22Rv1 (cell line): ENCODE data around the gene PIK3R6.

Experiments used
- H3K27ac ChIP-seq: fragments of 450-650 bp; 2 replicates; pipeline ENCODE4 v1.5.1; 2017
- ZFX ChIP-seq: fragments of 450-650 bp; IDR thresholded peaks from 2 replicates; pipeline ENCODE4 v1.6.1; 2017; ENCODE audit warnings: antibody characterized with exemption, borderline replicate concordance
- TF ChIP-seq, protein P1 (sequence below): fragments of 450-650 bp; IDR thresholded peaks from 2 replicates; pipeline ENCODE4 v1.5.1; 2017; ENCODE audit warnings: mild to moderate bottlenecking

PIK3R6 gene

DNA sequence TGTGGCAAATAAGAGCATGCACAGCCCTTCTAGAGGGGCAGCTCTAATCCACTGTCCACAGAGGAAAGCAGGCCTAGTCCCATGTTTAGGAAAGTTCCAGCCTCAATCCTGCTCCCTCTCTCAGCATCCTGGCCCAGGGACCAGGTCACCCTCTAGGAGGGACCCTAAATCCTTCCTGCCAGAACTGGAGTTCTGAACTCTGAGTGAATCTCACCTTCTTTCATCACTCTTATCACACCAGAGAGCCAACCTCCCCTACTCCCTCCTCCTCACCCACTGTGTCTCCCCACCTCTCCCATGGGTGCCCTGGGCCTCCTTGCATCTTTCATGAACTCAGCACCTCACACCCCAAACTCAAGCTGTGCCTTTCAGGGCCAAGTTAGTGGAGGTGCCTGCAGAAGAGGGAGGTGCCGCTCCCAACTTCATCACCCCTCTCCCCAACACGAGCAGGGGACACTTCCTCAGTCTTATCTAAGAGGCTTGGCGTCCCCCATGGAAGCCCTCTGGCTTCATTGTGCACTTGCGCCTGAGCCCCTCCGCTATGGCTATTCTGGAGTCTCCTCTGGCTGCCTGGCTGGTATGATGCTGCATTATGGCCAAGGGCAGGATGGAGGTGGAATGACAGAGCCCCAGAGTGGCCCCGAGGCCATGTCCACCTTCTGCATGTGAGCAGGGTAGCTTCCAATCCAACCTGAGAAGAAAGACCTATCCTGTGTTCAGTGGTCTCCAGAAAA lies 31.7 kb downstream of the PIK3R6 start:
- no peak overlapping the region for H3K27ac ChIP-seq
- TF ChIP-seq, protein P1, sequence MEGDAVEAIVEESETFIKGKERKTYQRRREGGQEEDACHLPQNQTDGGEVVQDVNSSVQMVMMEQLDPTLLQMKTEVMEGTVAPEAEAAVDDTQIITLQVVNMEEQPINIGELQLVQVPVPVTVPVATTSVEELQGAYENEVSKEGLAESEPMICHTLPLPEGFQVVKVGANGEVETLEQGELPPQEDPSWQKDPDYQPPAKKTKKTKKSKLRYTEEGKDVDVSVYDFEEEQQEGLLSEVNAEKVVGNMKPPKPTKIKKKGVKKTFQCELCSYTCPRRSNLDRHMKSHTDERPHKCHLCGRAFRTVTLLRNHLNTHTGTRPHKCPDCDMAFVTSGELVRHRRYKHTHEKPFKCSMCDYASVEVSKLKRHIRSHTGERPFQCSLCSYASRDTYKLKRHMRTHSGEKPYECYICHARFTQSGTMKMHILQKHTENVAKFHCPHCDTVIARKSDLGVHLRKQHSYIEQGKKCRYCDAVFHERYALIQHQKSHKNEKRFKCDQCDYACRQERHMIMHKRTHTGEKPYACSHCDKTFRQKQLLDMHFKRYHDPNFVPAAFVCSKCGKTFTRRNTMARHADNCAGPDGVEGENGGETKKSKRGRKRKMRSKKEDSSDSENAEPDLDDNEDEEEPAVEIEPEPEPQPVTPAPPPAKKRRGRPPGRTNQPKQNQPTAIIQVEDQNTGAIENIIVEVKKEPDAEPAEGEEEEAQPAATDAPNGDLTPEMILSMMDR, result no peak
- no peak for TF ChIP-seq ZFX

DNA sequence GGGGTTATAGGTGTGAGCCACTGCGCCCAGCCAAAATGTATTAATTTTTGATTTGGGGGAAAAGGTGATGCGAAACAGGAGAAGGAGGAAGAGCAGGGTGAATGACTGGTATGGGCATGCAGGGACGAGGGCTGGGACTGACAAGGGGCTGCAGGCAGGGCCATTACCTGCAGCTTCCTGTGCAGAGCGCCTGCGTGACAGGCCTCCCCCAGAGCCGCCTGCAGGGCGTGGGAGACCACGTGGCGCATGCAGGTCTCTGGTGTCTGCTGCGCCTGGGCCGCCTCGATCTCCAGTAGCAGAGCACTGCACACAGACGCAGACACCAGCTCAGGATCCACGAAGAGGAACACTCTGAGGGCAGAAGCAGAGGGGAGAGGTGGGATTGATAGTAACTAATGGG lies 32.4 kb downstream of the PIK3R6 start:
- TF ChIP-seq, protein P1, result no peak
- no peak for TF ChIP-seq ZFX
- H3K27ac ChIP-seq, result no peak overlapping the region

DNA sequence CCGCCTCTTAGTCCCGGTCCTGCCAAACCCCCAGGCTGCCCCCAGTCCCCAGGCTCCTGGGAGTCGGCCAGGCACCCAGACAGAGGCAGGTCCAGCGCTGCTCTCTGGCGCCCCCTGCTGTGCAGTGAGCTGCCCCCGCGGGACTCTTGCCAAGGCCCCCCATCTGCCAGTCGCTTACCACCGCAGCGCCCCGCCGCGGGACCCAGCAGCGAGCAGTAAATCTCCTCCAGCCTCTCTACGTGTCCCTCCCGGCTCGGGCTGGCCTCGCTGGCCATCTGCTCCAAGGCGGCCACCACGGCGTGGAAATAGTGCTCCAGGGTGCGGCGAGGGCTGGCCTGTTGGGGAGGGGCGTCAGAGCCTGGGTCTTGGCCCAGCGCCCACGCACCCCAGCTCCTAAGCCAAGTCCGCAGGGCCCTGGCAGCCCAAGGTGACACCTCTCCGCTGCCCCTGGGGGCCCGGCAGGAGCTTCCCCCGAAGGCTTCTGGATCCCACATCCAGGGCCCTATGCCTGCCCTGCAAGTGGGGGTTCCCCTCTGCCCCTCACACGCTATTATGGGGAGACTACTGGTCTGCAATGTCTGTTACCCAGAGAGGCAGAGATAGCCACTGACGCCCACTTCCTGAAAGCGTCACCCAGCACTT lies 34.6 kb downstream of the PIK3R6 start:
- no peak overlapping the region for H3K27ac ChIP-seq
- no peak for TF ChIP-seq ZFX
- TF ChIP-seq, protein P1, result peak; percentile 88

DNA sequence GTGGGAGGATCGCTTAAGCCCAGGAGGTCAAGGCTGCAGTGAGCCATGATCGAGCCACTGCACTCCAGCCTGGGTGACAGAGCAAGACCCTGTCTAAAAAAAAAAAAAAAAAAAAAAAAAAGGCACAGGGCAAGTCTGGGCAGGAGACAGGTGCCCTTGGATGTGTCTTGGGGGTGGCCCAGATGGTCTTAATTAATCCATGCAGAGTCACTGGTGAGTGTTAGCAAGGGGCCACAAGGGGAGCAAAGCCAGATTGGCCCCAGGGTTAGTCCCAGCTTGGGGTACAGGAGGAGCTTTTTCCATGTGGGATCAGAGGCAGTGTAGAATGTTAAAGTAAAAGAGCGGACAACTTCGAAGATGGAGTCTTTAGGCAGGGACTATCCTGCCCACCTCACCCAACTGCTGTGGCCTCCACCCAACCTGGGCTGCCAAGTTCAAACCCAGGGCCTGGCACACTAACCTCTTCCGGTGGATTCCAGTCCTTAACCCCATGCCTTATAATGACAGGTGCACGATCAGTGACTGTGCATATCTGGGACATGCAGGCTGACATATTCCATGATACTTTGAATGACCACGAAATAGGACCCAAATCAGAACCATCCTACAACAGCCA lies 36.1 kb downstream of the PIK3R6 start:
- H3K27ac ChIP-seq, result no peak overlapping the region

DNA sequence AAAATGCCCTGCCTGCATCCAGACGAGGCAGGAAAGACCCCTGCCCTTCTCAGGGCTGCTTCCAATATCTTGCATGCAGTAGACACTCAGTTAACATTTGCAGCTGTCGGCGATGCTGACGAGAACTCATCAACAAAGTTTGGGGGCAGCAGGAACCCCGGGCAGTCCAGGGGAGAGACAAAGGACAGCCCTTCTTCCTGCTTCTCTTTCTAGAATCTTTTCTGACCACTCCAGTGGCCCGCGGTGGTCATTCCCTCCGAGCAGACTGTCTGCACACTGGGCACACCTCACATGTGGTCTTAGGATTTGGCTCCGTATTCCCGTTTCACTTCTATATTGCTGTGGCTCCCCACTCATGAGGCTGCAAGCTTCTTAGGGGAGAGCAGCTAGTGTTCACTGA lies 37.3 kb downstream of the PIK3R6 start:
- no peak overlapping the region for H3K27ac ChIP-seq
- TF ChIP-seq, protein P1, result no peak

More for the DNA sequence above, 36.1 kb downstream of the PIK3R6 start:
- TF ChIP-seq ZFX, result no peak
- TF ChIP-seq, protein P1, result no peak

DNA sequence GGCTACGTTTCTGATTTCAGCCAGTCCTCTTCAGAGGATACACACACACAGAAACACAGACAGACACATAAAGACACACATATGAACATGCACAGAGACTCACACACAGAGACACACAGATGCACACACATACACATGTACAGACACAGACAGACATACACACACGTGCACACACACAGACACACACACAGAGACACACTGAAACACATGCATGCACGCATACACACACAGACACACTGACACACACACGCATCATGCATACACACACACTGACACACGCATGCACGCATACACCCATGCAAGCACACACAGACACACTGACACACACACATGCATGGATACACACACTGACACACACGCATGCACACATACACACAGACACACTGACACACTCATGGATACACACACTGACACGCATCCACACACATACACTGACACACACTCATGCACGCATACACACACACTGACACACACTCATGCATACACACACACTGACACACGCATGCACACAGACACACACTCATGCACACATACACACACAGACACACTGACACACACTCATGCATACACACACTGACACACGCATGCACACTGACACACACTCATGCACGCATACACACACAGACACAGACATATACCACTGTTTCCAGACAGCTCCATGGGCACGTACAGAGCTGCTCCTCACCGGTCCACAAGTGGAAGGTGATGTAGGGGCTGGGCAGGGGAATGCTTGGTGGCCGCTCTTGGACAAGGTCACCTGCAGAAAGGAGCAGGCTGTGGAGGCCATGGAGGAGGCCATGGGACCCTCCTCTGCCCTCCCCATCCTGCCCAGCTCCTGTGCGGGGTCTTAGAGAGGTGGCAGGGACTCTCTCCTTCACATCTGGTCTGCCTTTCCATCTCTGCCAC lies 38.2 kb downstream of the PIK3R6 start:
- no peak for TF ChIP-seq ZFX
- TF ChIP-seq, protein P1, result no peak
- no peak overlapping the region for H3K27ac ChIP-seq
